Stomach smooth muscle (tissue), 2 donors: ENCODE data around the gene GPR75.

Source experiments
- H3K27ac ChIP-seq: one replicate; pipeline ENCODE4 v1.7.0; 2013; ENCODE audit warnings: mild to moderate bottlenecking, low read length, inconsistent platforms
- H3K27me3 ChIP-seq, 2 donors: one replicate each; pipeline ENCODE4 v1.7.0; 2013; ENCODE audit warnings: low read length in 2 of 2; ENCODE audit not compliant: insufficient read depth in 2 of 2, control insufficient read depth in 1 of 2
- H3K36me3 ChIP-seq, 2 donors: one replicate each; pipeline ENCODE4 v1.7.0; 2013; ENCODE audit warnings: low read length in 2 of 2; ENCODE audit not compliant: control insufficient read depth in 2 of 2, insufficient read depth in 2 of 2
- H3K4me1 ChIP-seq: one replicate; pipeline ENCODE4 v1.7.0; 2013; ENCODE audit warnings: low read length; ENCODE audit not compliant: control insufficient read depth, insufficient read depth
- H3K4me3 ChIP-seq, 2 donors: one replicate each; pipeline ENCODE4 v1.7.0; 2013; ENCODE audit warnings: low read length in 2 of 2
- H3K9ac ChIP-seq, 2 donors: one replicate each; pipeline ENCODE4 v1.7.0; 2013; ENCODE audit warnings: low read length in 2 of 2, mild to moderate bottlenecking in 1 of 2
- H3K9me3 ChIP-seq, 2 donors: one replicate each; pipeline ENCODE4 v1.7.0; 2013; ENCODE audit warnings: low read length in 2 of 2; ENCODE audit not compliant: control insufficient read depth in 2 of 2
- donor health status: healthy.
- donor health status: Pancreatic carcinoma.

The GPR75 gene

GRCh38 chr2:53811601-53812000, 48.2 kb downstream of the GPR75 start:
- Histone ChIP-seq H3K36me3 (peaks cover 23 to 34% of the 10 kb centered on the region in 2 donors), H3K27me3 (no peaks in the 10 kb centered on the region), H3K9me3 (no peaks in the 10 kb centered on the region), H3K4me1 (no peaks in the 10 kb centered on the region), H3K9ac (no peak overlapping the region), H3K4me3 (no peak overlapping the region), H3K27ac (no peak overlapping the region)
